ENCODE measurements around the gene IL22RA1.

Gene IL22RA1

GRCh38 chr1:24142546-24143534 is at the start of gene IL22RA1:
Gene IL22RA1, minus strand, starts transcription at chr1:24143140. Its CDS starts 58 bp downstream, at chr1:24143082.
- DNase-seq: no peak

- DNase-seq: no peak
These were observed 48.9 kb upstream of the IL22RA1 start for GRCh38 chr1:24191860-24192259.

GRCh38 chr1:24190983-24191461 is 48.1 kb upstream of the IL22RA1 start:
- no peak for DNase-seq

GRCh38 chr1:24189528-24189927 is 46.6 kb upstream of the IL22RA1 start:
- no peak for DNase-seq

- peak; percentile 73 to 83 for DNase-seq
These were observed 44.3 kb upstream of the IL22RA1 start, which contains the start of gene IFNLR1 for GRCh38 chr1:24186993-24187790. Gene IFNLR1, minus strand, starts transcription at chr1:24187289. Its CDS starts 41 bp downstream, at chr1:24187248.

GRCh38 chr1:24186711-24186992 is 43.7 kb upstream of the IL22RA1 start:
- no peak for DNase-seq

GRCh38 chr1:24186031-24186710 is 43.2 kb upstream of the IL22RA1 start:
- no peak for DNase-seq

GRCh38 chr1:24185076-24185475 is 42.1 kb upstream of the IL22RA1 start:
- DNase-seq: no peak

GRCh38 chr1:24182061-24182460 is 39.1 kb upstream of the IL22RA1 start:
- no peak for DNase-seq

- DNase-seq: no peak
These were observed 38.7 kb upstream of the IL22RA1 start for GRCh38 chr1:24181619-24182018.

GRCh38 chr1:24180676-24181075 is 37.7 kb upstream of the IL22RA1 start:
- DNase-seq: no peak

GRCh38 chr1:24179251-24179840 is 36.4 kb upstream of the IL22RA1 start:
- DNase-seq: no peak

GRCh38 chr1:24178407-24178806 is 35.5 kb upstream of the IL22RA1 start:
- DNase-seq: no peak

- DNase-seq: no peak
These were observed 34.2 kb upstream of the IL22RA1 start for GRCh38 chr1:24177161-24177560.

- no peak for DNase-seq
These were observed 32.3 kb upstream of the IL22RA1 start for GRCh38 chr1:24175033-24175755.

- DNase-seq: no peak
These were observed 31.0 kb upstream of the IL22RA1 start for GRCh38 chr1:24173638-24174575.

GRCh38 chr1:24172598-24172997 is 29.7 kb upstream of the IL22RA1 start:
- DNase-seq: no peak

- DNase-seq: no peak
These were observed 26.3 kb upstream of the IL22RA1 start for GRCh38 chr1:24169286-24169685.

GRCh38 chr1:24168245-24168644 is 25.3 kb upstream of the IL22RA1 start:
- no peak for DNase-seq

GRCh38 chr1:24167008-24167407 is 24.1 kb upstream of the IL22RA1 start:
- no peak for DNase-seq

- no peak for DNase-seq
These were observed 22.6 kb upstream of the IL22RA1 start for GRCh38 chr1:24165500-24165899.

Data from NCI-H1930 (cell line).